ENCODE measurements around the gene SLC2A1. TPM values are rescaled to one million over a fixed set of nuclear protein-coding genes. Genes with fewer than 3 reads are reported as not detected.

Gene SLC2A1
- polyA plus RNA-seq, 1 donor (not counting 4 experiments of a cell fraction or from before 2014, with no cell fraction given): 689 TPM

DNA sequence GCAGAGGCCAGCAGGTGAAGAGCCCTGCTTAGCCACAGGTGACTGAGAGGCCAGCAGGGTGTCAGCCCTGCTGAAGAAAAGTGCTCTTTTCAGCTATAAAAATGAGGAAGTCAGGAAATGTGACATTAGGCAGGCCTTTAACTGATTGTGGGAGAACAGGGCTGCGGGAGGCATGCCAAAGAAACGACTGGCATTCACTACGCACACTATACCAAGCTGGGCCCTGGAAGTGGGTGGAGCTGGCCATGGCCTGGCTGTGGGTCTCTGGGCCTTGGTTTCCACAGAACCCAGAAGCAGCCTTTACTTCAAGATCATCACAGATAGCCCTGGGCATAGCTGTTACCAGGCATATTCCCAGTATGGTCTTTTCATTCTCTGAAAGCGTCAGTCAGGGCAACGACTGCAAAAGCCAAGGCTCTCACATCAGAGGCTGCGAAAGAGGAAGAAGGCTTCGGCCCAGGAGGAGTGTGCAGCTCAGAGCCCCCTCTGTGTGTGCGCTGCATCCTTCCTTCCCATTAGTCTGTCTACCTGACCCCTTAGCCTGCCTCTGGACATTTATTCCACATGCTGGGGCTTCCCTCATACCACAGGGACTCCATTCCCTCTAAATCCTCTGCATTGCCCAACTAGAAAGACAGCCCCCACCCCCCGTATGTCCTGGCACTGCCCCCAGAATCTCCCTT is 14.3 kb downstream of the SLC2A1 start:
- dilution Hi-C loops (cut with MboI; ENCODE audit: extremely low pct_ligation_motif_present, low sequenced_read_pairs): no loop called here
- TF ChIP-seq, protein P1, sequence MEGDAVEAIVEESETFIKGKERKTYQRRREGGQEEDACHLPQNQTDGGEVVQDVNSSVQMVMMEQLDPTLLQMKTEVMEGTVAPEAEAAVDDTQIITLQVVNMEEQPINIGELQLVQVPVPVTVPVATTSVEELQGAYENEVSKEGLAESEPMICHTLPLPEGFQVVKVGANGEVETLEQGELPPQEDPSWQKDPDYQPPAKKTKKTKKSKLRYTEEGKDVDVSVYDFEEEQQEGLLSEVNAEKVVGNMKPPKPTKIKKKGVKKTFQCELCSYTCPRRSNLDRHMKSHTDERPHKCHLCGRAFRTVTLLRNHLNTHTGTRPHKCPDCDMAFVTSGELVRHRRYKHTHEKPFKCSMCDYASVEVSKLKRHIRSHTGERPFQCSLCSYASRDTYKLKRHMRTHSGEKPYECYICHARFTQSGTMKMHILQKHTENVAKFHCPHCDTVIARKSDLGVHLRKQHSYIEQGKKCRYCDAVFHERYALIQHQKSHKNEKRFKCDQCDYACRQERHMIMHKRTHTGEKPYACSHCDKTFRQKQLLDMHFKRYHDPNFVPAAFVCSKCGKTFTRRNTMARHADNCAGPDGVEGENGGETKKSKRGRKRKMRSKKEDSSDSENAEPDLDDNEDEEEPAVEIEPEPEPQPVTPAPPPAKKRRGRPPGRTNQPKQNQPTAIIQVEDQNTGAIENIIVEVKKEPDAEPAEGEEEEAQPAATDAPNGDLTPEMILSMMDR (optimal IDR thresholded peaks at IDR 0.05 in 1 of 3, IDR thresholded peaks at IDR 0.05 in 1 of 3, conservative IDR thresholded peaks at IDR 0.05 in 1 of 3; ENCODE audit: extremely low read depth in 1 of 3, insufficient read depth in 2 of 3, low read length in 3 of 3): no peak
- TF ChIP-seq EZH2 (IDR thresholded peaks at IDR 0.05; ENCODE audit: low read length): no peak
- H3K79me2 ChIP-seq (ENCODE audit: control insufficient read depth, insufficient read depth, low read length): peaks cover 74% of the 10 kb centered on the region
- H3K36me3 ChIP-seq (ENCODE audit: control insufficient read depth in 2 of 2, extremely low read depth in 1 of 2, insufficient read depth in 2 of 2, low read length in 2 of 2): peaks cover 32 to 50% of the 10 kb centered on the region in 2 experiments
- H3K4me1 ChIP-seq (ENCODE audit: control insufficient read depth, extremely low read depth, insufficient read depth, low read length): peaks cover 98% of the 10 kb centered on the region
- H3K27me3 ChIP-seq (ENCODE audit: control insufficient read depth, extremely low read depth, insufficient read depth, low read length): no peaks in the 10 kb centered on the region
- peak overlapping the region; percentile 67 for H3K27ac ChIP-seq (ENCODE audit: control insufficient read depth, insufficient read depth, low read length)
- no peak overlapping the region for H2AFZ ChIP-seq (ENCODE audit: control insufficient read depth, low read length)
- H3K9me1 ChIP-seq (ENCODE audit: control insufficient read depth, extremely low read depth, insufficient read depth, low read length): peaks cover 4% of the 10 kb centered on the region
- no peaks in the 10 kb centered on the region for H3K9me3 ChIP-seq (ENCODE audit: control insufficient read depth, low read depth, low read length)
- H3K4me2 ChIP-seq (ENCODE audit: control insufficient read depth, extremely low read depth, insufficient read depth, low read depth, low read length): peak overlapping the region; percentile 58
- peaks cover 20% of the 10 kb centered on the region for H4K20me1 ChIP-seq (ENCODE audit: control insufficient read depth, extremely low read depth, insufficient read depth, low read length)
- peak overlapping the region; percentile 55 for H3K9ac ChIP-seq (ENCODE audit: control insufficient read depth, extremely low read depth, insufficient read depth, low read length)
- DNase-seq (ENCODE audit: low read depth, low spot score) (no peak), FAIRE-seq (no peak)
- H3K4me3 ChIP-seq (ENCODE audit: control insufficient read depth in 2 of 3, extremely low read depth in 1 of 3, insufficient read depth in 2 of 3, low read depth in 1 of 3, low read length in 3 of 3): peak overlapping the region in 2 of 3 experiments; percentile 5 to 43

DNA sequence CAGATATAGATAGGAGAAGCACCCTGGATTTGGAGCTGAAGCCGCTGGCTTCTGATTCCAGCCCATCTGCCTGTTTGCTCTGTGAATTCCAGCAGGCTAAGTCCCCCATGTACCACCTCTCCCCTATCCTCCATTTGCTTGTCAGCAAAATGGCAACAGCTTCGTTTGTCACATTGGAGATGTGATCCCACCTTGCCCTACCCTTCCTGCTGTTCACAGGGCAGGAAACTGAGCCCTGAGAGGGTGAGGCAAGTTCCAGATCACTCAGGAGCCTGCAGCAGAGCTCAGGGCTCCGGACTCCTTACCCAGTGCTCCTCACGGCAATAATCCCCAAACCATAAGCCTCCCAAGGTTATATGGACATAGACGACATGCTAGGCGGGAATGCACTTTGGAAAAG is 14.9 kb downstream of the SLC2A1 start:
- no peak overlapping the region for H2AFZ ChIP-seq (ENCODE audit: control insufficient read depth, low read length)
- TF ChIP-seq, protein P1 (optimal IDR thresholded peaks at IDR 0.05 in 1 of 3, IDR thresholded peaks at IDR 0.05 in 1 of 3, conservative IDR thresholded peaks at IDR 0.05 in 1 of 3; ENCODE audit: extremely low read depth in 1 of 3, insufficient read depth in 2 of 3, low read length in 3 of 3): no peak
- TF ChIP-seq EZH2 (IDR thresholded peaks at IDR 0.05; ENCODE audit: low read length): no peak
- FAIRE-seq (no peak), DNase-seq (ENCODE audit: low read depth, low spot score) (no peak)
- no peaks in the 10 kb centered on the region for H3K9me3 ChIP-seq (ENCODE audit: control insufficient read depth, low read depth, low read length)
- no peaks in the 10 kb centered on the region for H3K27me3 ChIP-seq (ENCODE audit: control insufficient read depth, extremely low read depth, insufficient read depth, low read length)
- H3K9me1 ChIP-seq (ENCODE audit: control insufficient read depth, extremely low read depth, insufficient read depth, low read length): peaks cover 4% of the 10 kb centered on the region
- dilution Hi-C loops (cut with MboI; ENCODE audit: extremely low pct_ligation_motif_present, low sequenced_read_pairs): no loop called here
- H3K4me3 ChIP-seq (ENCODE audit: control insufficient read depth in 2 of 3, extremely low read depth in 1 of 3, insufficient read depth in 2 of 3, low read depth in 1 of 3, low read length in 3 of 3): peak overlapping the region in 2 of 3 experiments; percentile 5 to 43
- peak overlapping the region; percentile 58 for H3K4me2 ChIP-seq (ENCODE audit: control insufficient read depth, extremely low read depth, insufficient read depth, low read depth, low read length)
- peak overlapping the region; percentile 55 for H3K9ac ChIP-seq (ENCODE audit: control insufficient read depth, extremely low read depth, insufficient read depth, low read length)
- peaks cover 75% of the 10 kb centered on the region for H3K79me2 ChIP-seq (ENCODE audit: control insufficient read depth, insufficient read depth, low read length)
- peaks cover 99% of the 10 kb centered on the region for H3K4me1 ChIP-seq (ENCODE audit: control insufficient read depth, extremely low read depth, insufficient read depth, low read length)
- H3K36me3 ChIP-seq (ENCODE audit: control insufficient read depth in 2 of 2, extremely low read depth in 1 of 2, insufficient read depth in 2 of 2, low read length in 2 of 2): peaks cover 29 to 54% of the 10 kb centered on the region in 2 experiments
- peak overlapping the region; percentile 67 for H3K27ac ChIP-seq (ENCODE audit: control insufficient read depth, insufficient read depth, low read length)
- peaks cover 17% of the 10 kb centered on the region for H4K20me1 ChIP-seq (ENCODE audit: control insufficient read depth, extremely low read depth, insufficient read depth, low read length)
